Stimulated activated CD8-positive, alpha-beta memory T cell treated with anti-CD3 and anti-CD28 coated beads, Interleukin-7, amount 100 ng/mL, for 1 hour (primary cell): Measurements from ENCODE around the gene ATP6V1D.
"Not testable (repeated sequence)": the region's sequence is repeated elsewhere in the genome, so short reads cannot be mapped to it uniquely, and the experiment has no call there.

ENCODE experiments used
- DNase-seq, 2 donors: peaks; one replicate each; pipeline ENCODE4 v3.0.0-alpha.2; 2020; ENCODE audit warnings: low read depth in 2 of 2

Gene ATP6V1D

DNA sequence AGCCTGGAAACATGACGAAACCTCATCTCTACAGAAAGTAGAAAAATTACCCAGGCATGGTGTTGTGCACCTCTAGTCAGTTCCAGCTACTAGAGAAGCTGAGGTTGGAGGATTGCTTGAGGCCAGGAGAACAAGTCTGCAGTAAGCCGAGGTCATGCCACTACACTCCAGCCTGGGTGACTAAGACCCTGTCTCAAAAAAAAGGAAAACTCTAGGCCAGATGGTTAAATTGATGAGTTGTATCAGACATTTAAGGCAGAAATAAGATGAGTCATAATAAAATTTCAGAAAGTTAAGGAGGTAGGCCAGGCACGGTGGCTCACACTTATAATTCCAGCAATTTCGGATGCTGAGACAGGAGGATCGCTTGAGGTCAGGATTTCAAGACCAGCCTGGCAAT, 11.2 kb upstream of the ATP6V1D start:
- DNase-seq = no peak

DNA sequence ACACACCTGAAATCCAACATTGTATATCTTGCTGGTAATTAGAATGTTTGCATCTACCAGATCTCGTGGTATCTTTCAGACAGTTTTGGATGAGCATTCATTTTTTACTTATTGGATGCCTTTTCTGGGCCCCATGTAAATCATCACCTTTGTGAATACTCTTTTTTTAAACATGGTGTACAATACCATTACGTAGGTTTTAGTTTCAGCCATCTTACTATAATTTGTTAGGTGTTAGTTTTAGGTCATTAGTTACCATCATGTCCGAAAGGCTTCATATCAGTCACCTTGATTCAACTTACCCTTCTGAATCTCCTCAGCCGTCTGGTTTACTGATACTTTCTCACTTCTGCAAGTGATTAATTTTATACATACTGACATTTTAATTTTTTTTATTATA, 5.9 kb upstream of the ATP6V1D start:
- DNase-seq = no peak

DNA sequence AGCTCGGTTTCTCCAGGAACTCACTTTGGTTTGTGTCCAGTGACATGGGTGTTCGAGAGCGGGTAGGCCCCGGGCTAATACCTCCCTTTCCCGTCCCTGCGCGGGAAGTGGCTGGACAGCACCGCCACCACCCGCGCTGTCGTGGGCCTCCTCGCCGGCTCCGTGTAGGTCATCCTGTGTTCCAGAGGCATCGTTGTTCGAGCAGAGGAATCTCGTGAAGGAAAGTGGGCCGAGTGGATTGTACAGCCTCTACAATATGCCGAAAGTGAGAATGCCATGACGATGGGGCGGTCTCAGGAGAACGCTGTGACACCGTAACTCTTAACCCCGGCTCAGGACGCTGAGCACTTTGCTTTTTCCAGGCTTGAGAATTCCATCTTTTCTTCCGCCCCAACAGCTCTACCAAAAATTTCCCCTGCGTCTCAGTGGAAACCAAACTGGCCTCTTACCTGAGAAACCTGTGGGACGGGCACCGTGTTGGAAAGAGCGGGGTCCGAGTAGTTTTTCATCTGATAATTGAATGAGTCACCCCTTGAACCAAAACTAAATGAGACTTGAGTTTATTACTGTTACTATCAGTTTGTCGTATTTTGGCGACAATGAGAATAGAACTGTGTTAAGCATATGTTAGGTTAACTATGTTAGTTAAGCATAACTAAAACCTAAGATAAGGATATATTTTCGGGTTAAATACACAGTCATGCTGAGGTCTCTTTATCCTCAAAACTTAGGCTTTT, 1.0 kb upstream of the ATP6V1D start:
- DNase-seq = no peak

- DNase-seq = no peak
Observed at GRCh38 chr14:67358924-67359774, 455 bp downstream of the ATP6V1D start.

DNA sequence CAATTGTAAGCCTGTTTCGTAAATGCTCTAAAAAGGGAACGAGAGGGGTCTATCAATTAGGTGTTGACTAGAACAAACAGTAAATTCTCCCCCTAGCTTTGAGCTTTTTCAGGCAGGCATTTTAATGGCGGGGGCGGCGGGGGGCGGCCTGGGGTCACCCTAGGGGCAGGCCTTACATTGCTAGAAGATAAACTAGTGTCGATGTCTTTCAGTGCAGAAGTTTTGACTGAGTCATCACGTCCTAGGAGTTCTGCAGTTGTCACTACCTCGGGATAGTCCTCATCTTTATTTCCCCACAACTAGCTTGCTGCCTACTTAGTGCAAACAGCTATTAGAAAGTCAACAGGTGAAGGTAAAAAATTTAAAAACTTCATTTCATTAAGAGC, 1.6 kb downstream of the ATP6V1D start:
- no peak for DNase-seq

GRCh38 chr14:67357186-67357968, 2.2 kb downstream of the ATP6V1D start:
- DNase-seq = no peak

- DNase-seq = no peak
Observed at GRCh38 chr14:67352055-67352454, 7.5 kb downstream of the ATP6V1D start.

- DNase-seq = no peak
Observed at GRCh38 chr14:67345583-67345982, 14.0 kb downstream of the ATP6V1D start.

- no peak for DNase-seq
Observed at GRCh38 chr14:67343601-67344230, 15.9 kb downstream of the ATP6V1D start.

- not testable (repeated sequence) for DNase-seq
Observed at GRCh38 chr14:67341231-67341630, 18.4 kb downstream of the ATP6V1D start.

DNA sequence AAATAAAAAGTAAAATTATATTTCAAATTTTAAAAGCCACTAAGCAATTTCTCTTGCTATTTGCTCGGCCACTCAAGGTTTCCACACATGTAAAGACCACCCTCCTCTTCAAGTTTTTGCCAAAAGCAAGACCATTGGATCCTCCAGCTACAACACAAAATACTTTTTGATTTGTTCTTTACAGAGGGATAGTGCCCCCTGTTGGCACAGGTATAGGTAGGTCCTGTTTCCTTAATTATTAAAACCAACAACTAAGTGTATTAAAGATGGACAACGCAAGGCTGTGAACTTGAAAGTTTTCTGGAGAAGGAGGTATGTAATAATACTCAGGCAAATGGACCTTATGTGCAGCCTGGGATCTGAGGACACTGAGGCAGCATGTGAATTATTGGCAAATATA, 23.8 kb downstream of the ATP6V1D start:
- DNase-seq = no peak

GRCh38 chr14:67332468-67332867, 27.1 kb downstream of the ATP6V1D start:
- DNase-seq = no peak

- no peak for DNase-seq
Observed at GRCh38 chr14:67331368-67332125, 28.1 kb downstream of the ATP6V1D start.

- DNase-seq = not testable (repeated sequence)
Observed at GRCh38 chr14:67329666-67330065, 29.9 kb downstream of the ATP6V1D start.

DNA sequence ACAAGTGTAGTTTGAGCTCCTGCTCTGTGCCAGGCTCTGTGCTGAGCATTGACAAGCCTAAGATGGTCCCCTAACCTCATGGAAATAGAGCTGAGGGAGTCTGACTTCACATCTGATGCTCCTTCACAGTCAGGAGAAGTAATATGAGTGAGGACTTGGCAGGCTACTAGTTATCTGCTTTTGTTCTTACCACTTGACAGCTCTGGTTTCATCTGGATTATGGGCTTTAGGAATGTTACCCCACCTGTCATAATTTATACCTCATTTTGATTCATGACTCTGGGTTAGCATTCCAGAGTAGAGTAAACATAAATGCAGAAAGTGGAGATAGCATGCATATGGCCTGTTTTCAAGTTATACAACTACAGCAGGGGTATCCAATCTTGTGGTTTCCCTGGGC, 40.5 kb downstream of the ATP6V1D start:
- no peak for DNase-seq

- DNase-seq = no peak
Observed at GRCh38 chr14:67317822-67318221, 41.8 kb downstream of the ATP6V1D start.

- DNase-seq = no peak
Observed at GRCh38 chr14:67313153-67313552, 46.5 kb downstream of the ATP6V1D start.

DNA sequence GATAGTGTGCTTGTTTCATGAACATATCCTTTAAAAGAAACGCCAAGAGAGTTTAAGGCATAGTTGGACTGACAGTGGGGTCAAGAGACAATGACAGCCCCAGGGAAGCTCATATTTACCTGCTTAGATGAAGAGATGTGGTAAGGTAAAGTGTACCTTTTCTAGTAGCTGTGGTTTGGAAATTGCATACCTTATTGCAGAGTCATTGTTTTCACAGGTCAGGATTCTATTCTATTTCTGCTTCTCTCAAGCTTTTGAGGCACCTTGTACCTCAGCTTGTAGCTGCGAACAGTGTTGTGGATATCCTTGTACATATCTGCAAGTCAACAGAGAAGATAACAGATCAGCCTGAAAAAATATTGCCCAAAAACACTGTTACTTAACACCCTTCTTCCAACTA, 47.7 kb downstream of the ATP6V1D start:
- DNase-seq = no peak
